HG02610 (cell line): ENCODE data around the gene ITIH5.

Experiments used
- ATAC-seq: cut with Tn5 transposase; IDR thresholded peaks from one replicate; pipeline ENCODE4 v1.9.1; 2021; ENCODE audit warnings: mild to moderate bottlenecking, moderate library complexity; ENCODE audit not compliant: unreplicated experiment

The ITIH5 gene

GRCh38 chr10:7525314-7526016, 141.3 kb downstream of the ITIH5 start:
- ATAC-seq: peak; percentile 55

GRCh38 chr10:7523656-7524055, 143.1 kb downstream of the ITIH5 start:
- no peak for ATAC-seq

- peak; percentile 81 for ATAC-seq
Measured at GRCh38 chr10:7520507-7521485, 146.0 kb downstream of the ITIH5 start.

- ATAC-seq: no peak
Measured at GRCh38 chr10:7519351-7519750, 147.4 kb downstream of the ITIH5 start.

- ATAC-seq: no peak
Measured at GRCh38 chr10:7518693-7519092, 148.1 kb downstream of the ITIH5 start.

- ATAC-seq: no peak
Measured at GRCh38 chr10:7515439-7515838, 151.3 kb downstream of the ITIH5 start.

GRCh38 chr10:7513936-7514335, 152.8 kb downstream of the ITIH5 start:
- no peak for ATAC-seq

- no peak for ATAC-seq
Measured at GRCh38 chr10:7513455-7513854, 153.3 kb downstream of the ITIH5 start.

- ATAC-seq: no peak
Measured at GRCh38 chr10:7512487-7512886, 154.3 kb downstream of the ITIH5 start.

GRCh38 chr10:7511612-7512011, 155.2 kb downstream of the ITIH5 start:
- ATAC-seq: no peak
